A549 (cell line): ENCODE results near the gene TTC34. TPM values are rescaled to one million over a fixed set of nuclear protein-coding genes. Genes with fewer than 3 reads are reported as not detected.

Experiments used
- ATAC-seq, 2 experiments: fragments of 200-7000 bp in 1 of 2; fragments of >200 bp in 1 of 2; cut with Nextera tagmentation in 1 of 2; cut with Tn5 transposase in 1 of 2; 3 replicates each; pipeline versions ENCODE4 v1.8.0 to v1.9.1; 2018 to 2020; ENCODE audit warnings: mild to moderate bottlenecking in 1 of 2, moderate library complexity in 1 of 2
- CTCF ChIA-PET: fragments of 300-600 bp; sonication (Branson Sonifier 250); formaldehyde crosslinking; extraction: SDS; loops from one replicate; lab custom pipeline; 2021; ENCODE audit warnings: antibody characterized with exemption, inconsistent platforms; lab: Yijun Ruan, JAX
- POLR2A ChIA-PET: fragments of 350-600 bp; formaldehyde crosslinking; extraction: SDS; loops from one replicate; lab custom pipeline; 2021; ENCODE audit warnings: antibody characterized with exemption, inconsistent platforms; lab: Yijun Ruan, JAX
- DNase-seq, 2 experiments: peaks; one replicate each; pipeline versions ENCODE4 v3.0.0 to v3.0.0-alpha.2; 2011 to 2016; ENCODE audit warnings: low read depth in 1 of 2, low spot score in 1 of 2
- FAIRE-seq: peaks from 2 replicates; lab custom pipeline; 2011; peaks lifted over from hg19 to GRCh38; lab: Jason Lieb, UNC
- H3K27ac ChIP-seq, 2 experiments: fragments of >200 bp; sonication (Bioruptor Twin); formaldehyde crosslinking; 3 replicates each; pipeline ENCODE4 v1.5.1; 2016 to 2017
- H3K4me1 ChIP-seq: fragments of >200 bp; sonication (Bioruptor Twin); formaldehyde crosslinking; 3 replicates; pipeline ENCODE4 v1.6.1; 2016
- H3K4me2 ChIP-seq: fragments of >200 bp; sonication (Bioruptor Twin); formaldehyde crosslinking; 3 replicates; pipeline ENCODE4 v1.6.1; 2016
- H3K4me3 ChIP-seq: fragments of >200 bp; sonication (Bioruptor Twin); formaldehyde crosslinking; 3 replicates; pipeline ENCODE4 v1.5.1; 2016
- H3K9me3 ChIP-seq: fragments of >200 bp; sonication (Bioruptor Twin); formaldehyde crosslinking; 3 replicates; pipeline ENCODE4 v1.6.1; 2016
- BCL3 ChIP-seq: fragments of >200 bp; sonication (Bioruptor Twin); formaldehyde crosslinking; IDR thresholded peaks from 3 replicates; pipeline ENCODE4 v1.6.1; 2016
- BHLHE40 ChIP-seq: IDR thresholded peaks from 2 replicates; pipeline ENCODE4 v1.6.1; 2012; ENCODE audit warnings: low read depth, low read length, inconsistent platforms
- CBX2 ChIP-seq: fragments of 200-600 bp; sonication (generic); IDR thresholded peaks from 2 replicates; pipeline ENCODE4 v1.6.1; 2016; ENCODE audit warnings: low read depth, mild to moderate bottlenecking, borderline replicate concordance
- CBX8 ChIP-seq: fragments of 200-600 bp; sonication (generic); IDR thresholded peaks from 2 replicates; pipeline ENCODE4 v1.6.1; 2016
- CHD2 ChIP-seq: fragments of 150-350 bp; IDR thresholded peaks from 2 replicates; pipeline ENCODE4 v1.6.1; 2014; ENCODE audit warnings: low read length; ENCODE audit not compliant: partially characterized antibody
- CHD4 ChIP-seq: fragments of 200-600 bp; sonication (generic); IDR thresholded peaks from 2 replicates; pipeline ENCODE4 v1.6.1; 2016; ENCODE audit warnings: antibody characterized with exemption, mild to moderate bottlenecking, borderline replicate concordance
- ESRRA ChIP-seq: fragments of 150-350 bp; IDR thresholded peaks from 2 replicates; pipeline ENCODE4 v1.6.1; 2014; ENCODE audit warnings: mild to moderate bottlenecking, low read length, borderline replicate concordance
- FOSB ChIP-seq: fragments of 250-450 bp; sonication (Bioruptor Pico); IDR thresholded peaks from 2 replicates; pipeline ENCODE4 v1.5.0; 2020; ENCODE audit warnings: mild to moderate bottlenecking, moderate library complexity
- FOSL2 ChIP-seq, 2 experiments: fragments of 450-650 bp in 1 of 2; fragments of >200 bp in 1 of 2; sonication (Bioruptor Twin) in 1 of 2; formaldehyde crosslinking; IDR thresholded peaks; 2 replicates each; pipeline versions ENCODE4 v1.5.0 to v1.6.1; 2016 to 2020; ENCODE audit warnings: mild to moderate bottlenecking in 1 of 2, moderate library complexity in 1 of 2
- HES2 ChIP-seq: fragments of >200 bp; sonication (Bioruptor Twin); formaldehyde crosslinking; IDR thresholded peaks from 2 replicates; pipeline ENCODE4 v1.6.1; 2016
- HEYL ChIP-seq: fragments of 250-450 bp; sonication (Bioruptor Pico); IDR thresholded peaks from 2 replicates; pipeline ENCODE4 v1.8.0; 2021; ENCODE audit warnings: mild to moderate bottlenecking, moderate library complexity
- HOXB5 ChIP-seq: fragments of 250-450 bp; sonication (Bioruptor Pico); IDR thresholded peaks from 2 replicates; pipeline ENCODE4 v1.5.0; 2020; ENCODE audit warnings: mild to moderate bottlenecking, moderate library complexity
- JUNB ChIP-seq: fragments of >200 bp; sonication (Bioruptor Twin); formaldehyde crosslinking; IDR thresholded peaks from 2 replicates; pipeline ENCODE4 v1.6.1; 2016
- KDM1A ChIP-seq: fragments of 200-600 bp; sonication (generic); IDR thresholded peaks from 2 replicates; pipeline ENCODE4 v1.6.1; 2016; ENCODE audit warnings: low read depth, mild to moderate bottlenecking
- MAZ ChIP-seq: fragments of 150-350 bp; IDR thresholded peaks from 2 replicates; pipeline ENCODE4 v1.6.1; 2014; ENCODE audit warnings: antibody characterized with exemption, low read depth, low read length, borderline replicate concordance
- NFE2L2 ChIP-seq: fragments of 150-350 bp; conservative IDR thresholded peaks from 2 replicates; pipeline ENCODE4 v1.6.1; 2014; ENCODE audit warnings: low read length
- POLR2A ChIP-seq: IDR thresholded peaks from 2 replicates; pipeline ENCODE4 v1.6.1; 2012; ENCODE audit warnings: mild to moderate bottlenecking, low read length
- RCOR1 ChIP-seq: fragments of 150-350 bp; IDR thresholded peaks from 2 replicates; pipeline ENCODE4 v1.6.1; 2014; ENCODE audit warnings: antibody characterized with exemption, low read length, low read depth
- REST ChIP-seq: fragments of 200-600 bp; sonication (generic); IDR thresholded peaks from 2 replicates; pipeline ENCODE4 v1.6.1; 2016; ENCODE audit warnings: antibody characterized with exemption, mild to moderate bottlenecking, moderate library complexity
- RNF2 ChIP-seq: fragments of 200-600 bp; sonication (generic); IDR thresholded peaks from 2 replicates; pipeline ENCODE4 v1.6.1; 2016; ENCODE audit warnings: low read depth, mild to moderate bottlenecking, antibody characterized with exemption, moderate library complexity, borderline replicate concordance
- ZC3H11A ChIP-seq: fragments of 450-650 bp; IDR thresholded peaks from 2 replicates; pipeline ENCODE4 v1.6.1; 2014; ENCODE audit warnings: antibody characterized with exemption, mild to moderate bottlenecking
- ZNF302 ChIP-seq: fragments of 250-450 bp; sonication (Bioruptor Pico); IDR thresholded peaks from 2 replicates; pipeline ENCODE4 v1.9.0; 2021; ENCODE audit warnings: inconsistent platforms, mild to moderate bottlenecking, moderate library complexity
- WGBS: methylation state at CpG from one replicate; pipeline ENCODE4 v1.1.6; 2017; ENCODE audit errors: missing lambda C conversion rate; 5-methylcytosine and 5-hydroxymethylcytosine counted together
- polyA plus RNA-seq, 4 experiments: library from polyadenylated mRNA; depleted of rRNA in 3 of 4; stranded (reverse); fragments of >200 nt; fragmentation: RNase III in 1 of 4; extraction: RNeasy Plus Mini Kit Qiagen cat#74134 plus additional on column Dnase treatment in 1 of 4; gene quantifications; 2 replicates in 3 of 4; 3 replicates in 1 of 4; pipeline ENCODE4 v1.2.3, GENCODE V29; 2011 to 2017
- TF ChIP-seq, protein P1 (sequence below): fragments of 250-450 bp; sonication (Bioruptor Pico); IDR thresholded peaks from 2 replicates; pipeline ENCODE4 v1.5.0; 2020; ENCODE audit warnings: low read depth, mild to moderate bottlenecking, moderate library complexity
- TF ChIP-seq, protein P2 (sequence below): fragments of 250-450 bp; sonication (Bioruptor Pico); IDR thresholded peaks from 2 replicates; pipeline ENCODE4 v1.5.0; 2021; ENCODE audit warnings: mild to moderate bottlenecking, moderate library complexity, borderline replicate concordance

The TTC34 gene
- polyA plus RNA-seq, 2 of the 4 experiments (the other 2 are of a cell fraction) = 0.04 to 0.05 TPM

GRCh38 chr1:2847086-2847985 lies 45.8 kb upstream of the TTC34 start:
- FAIRE-seq = no peak
- 6% methylated on average over 10 of the region's 23 CpGs for WGBS
- POLR2A ChIA-PET = no interaction called here

GRCh38 chr1:2845869-2846268 lies 44.4 kb upstream of the TTC34 start:
- ChIA-PET POLR2A (no interaction called here), CTCF (interaction anchor here (1.1 kb wide), 1 partner anchor 9 kb away, joined by 3 read pairs; no protein-coding TSS in a partner anchor)
- DNase-seq (no peak), ATAC-seq (no peak), FAIRE-seq (no peak)
- H3K4me2 ChIP-seq = no peak overlapping the region
- peaks cover 4% of the 10 kb centered on the region; the same call in 2 of the 3 replicates for H3K9me3 ChIP-seq
- WGBS = 29% methylated on average over 8 of the region's 9 CpGs
- no peak overlapping the region for H3K4me3 ChIP-seq
- H3K27ac ChIP-seq = no peak overlapping the region
- no peaks in the 10 kb centered on the region for H3K4me1 ChIP-seq
- TF ChIP-seq ZC3H11A (no peak), JUNB (no peak), POLR2A (no peak), CBX2 (no peak), ZNF302 (CRISPR knock-in tag) (no peak), HOXB5 (CRISPR knock-in tag) (no peak), FOSL2 (IDR thresholded peaks at IDR 0.05) (no peak), FOSL2 (CRISPR knock-in tag; IDR thresholded peaks at IDR 0.05) (no peak), KDM1A (no peak), NFE2L2 (no peak), FOSB (CRISPR knock-in tag) (no peak), CBX8 (no peak), ESRRA (no peak), HEYL (CRISPR knock-in tag) (no peak)
- TF ChIP-seq, protein P1, sequence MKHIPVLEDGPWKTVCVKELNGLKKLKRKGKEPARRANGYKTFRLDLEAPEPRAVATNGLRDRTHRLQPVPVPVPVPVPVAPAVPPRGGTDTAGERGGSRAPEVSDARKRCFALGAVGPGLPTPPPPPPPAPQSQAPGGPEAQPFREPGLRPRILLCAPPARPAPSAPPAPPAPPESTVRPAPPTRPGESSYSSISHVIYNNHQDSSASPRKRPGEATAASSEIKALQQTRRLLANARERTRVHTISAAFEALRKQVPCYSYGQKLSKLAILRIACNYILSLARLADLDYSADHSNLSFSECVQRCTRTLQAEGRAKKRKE (CRISPR knock-in tag) = no peak
- TF ChIP-seq, protein P2, sequence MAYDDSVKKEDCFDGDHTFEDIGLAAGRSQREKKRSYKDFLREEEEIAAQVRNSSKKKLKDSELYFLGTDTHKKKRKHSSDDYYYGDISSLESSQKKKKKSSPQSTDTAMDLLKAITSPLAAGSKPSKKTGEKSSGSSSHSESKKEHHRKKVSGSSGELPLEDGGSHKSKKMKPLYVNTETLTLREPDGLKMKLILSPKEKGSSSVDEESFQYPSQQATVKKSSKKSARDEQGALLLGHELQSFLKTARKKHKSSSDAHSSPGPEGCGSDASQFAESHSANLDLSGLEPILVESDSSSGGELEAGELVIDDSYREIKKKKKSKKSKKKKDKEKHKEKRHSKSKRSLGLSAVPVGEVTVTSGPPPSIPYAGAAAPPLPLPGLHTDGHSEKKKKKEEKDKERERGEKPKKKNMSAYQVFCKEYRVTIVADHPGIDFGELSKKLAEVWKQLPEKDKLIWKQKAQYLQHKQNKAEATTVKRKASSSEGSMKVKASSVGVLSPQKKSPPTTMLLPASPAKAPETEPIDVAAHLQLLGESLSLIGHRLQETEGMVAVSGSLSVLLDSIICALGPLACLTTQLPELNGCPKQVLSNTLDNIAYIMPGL (CRISPR knock-in tag) = no peak

More at GRCh38 chr1:2847086-2847985, 45.8 kb upstream of the TTC34 start:
- no peak for TF ChIP-seq CBX2
- TF ChIP-seq REST = no peak
- no peak for TF ChIP-seq FOSL2 (IDR thresholded peaks at IDR 0.05)
- no peak for TF ChIP-seq FOSL2 (CRISPR knock-in tag; IDR thresholded peaks at IDR 0.05)
- TF ChIP-seq RNF2 = no peak
- TF ChIP-seq HEYL (CRISPR knock-in tag) = no peak
- no peak for TF ChIP-seq NFE2L2
- no peak for TF ChIP-seq BCL3
- no peak for TF ChIP-seq MAZ
- no peak for TF ChIP-seq RCOR1
- no peak for TF ChIP-seq HOXB5 (CRISPR knock-in tag)
- no peak for TF ChIP-seq BHLHE40
- TF ChIP-seq HES2 = no peak
- TF ChIP-seq CHD4 = no peak
- no peak for TF ChIP-seq CHD2
- DNase-seq = no peak
- Histone ChIP-seq H3K4me3 (no peak overlapping the region), H3K27ac (no peak overlapping the region), H3K9me3 (peaks cover 4% of the 10 kb centered on the region; the same call in 2 of the 3 replicates), H3K4me2 (no peak overlapping the region), H3K4me1 (no peaks in the 10 kb centered on the region)
- CTCF ChIA-PET = interaction anchor here (1.1 kb wide), 1 partner anchor 25 kb away, joined by 3 read pairs; no protein-coding TSS in a partner anchor
- ATAC-seq = no peak
